Caco-2 (cell line): Measurements from ENCODE around the gene E2F8. TPM values are rescaled to one million over a fixed set of nuclear protein-coding genes. Genes with fewer than 3 reads are reported as not detected.
A peak's percentile ranks its signal among the peaks of the same experiment; 100 is the strongest.

Source experiments
- BruUV-seq: library from RNA; stranded (reverse); fragments of 400-500 nt; replicated peaks from 2 replicates; lab custom pipeline; 2021; lab: Mats Ljungman, UMichigan
- CTCF ChIA-PET: fragments of 300-600 bp; sonication (Branson Sonifier 250); formaldehyde crosslinking; loops from one replicate; lab custom pipeline; 2022; ENCODE audit warnings: antibody characterized with exemption; lab: Charles Lee
- POLR2A ChIA-PET: fragments of 300-600 bp; sonication (Branson Sonifier 250); formaldehyde crosslinking; loops from one replicate; lab custom pipeline; 2022; ENCODE audit warnings: antibody characterized with exemption; lab: Charles Lee
- DNase-seq, 2 experiments: peaks; one replicate each; pipeline versions ENCODE4 v3.0.0 to v3.0.0-alpha.2; 2020 to 2022
- H3K27me3 ChIP-seq: replicated peaks from 2 replicates; pipeline ENCODE4 v1.6.0; 2011; ENCODE audit warnings: low read length; ENCODE audit not compliant: control insufficient read depth, insufficient read depth
- H3K36me3 ChIP-seq: 2 replicates; pipeline ENCODE4 v1.5.1; 2011; ENCODE audit warnings: low read length; ENCODE audit not compliant: control insufficient read depth, insufficient read depth
- H3K4me1 ChIP-seq: fragments of 250-450 bp; sonication (Bioruptor Pico); 2 replicates; pipeline ENCODE4 v1.5.1; 2020; ENCODE audit warnings: mild to moderate bottlenecking
- H3K4me3 ChIP-seq: 2 replicates; pipeline ENCODE4 v1.5.1; 2011; ENCODE audit warnings: low read depth, mild to moderate bottlenecking, control low read depth, low read length
- H3K9me3 ChIP-seq: fragments of 250-450 bp; sonication (Bioruptor Pico); 2 replicates; pipeline ENCODE4 v1.5.1; 2020; ENCODE audit warnings: mild to moderate bottlenecking, moderate library complexity
- H3K27ac Mint-ChIP-seq: one replicate; pipeline ENCODE4 v1.8.0; 2022; ENCODE audit warnings: mixed read lengths; ENCODE audit not compliant: unreplicated experiment
- H3K27me3 Mint-ChIP-seq: one replicate; pipeline ENCODE4 v1.8.0; 2022; ENCODE audit warnings: mixed read lengths; ENCODE audit not compliant: insufficient read depth, unreplicated experiment
- H3K36me3 Mint-ChIP-seq: one replicate; pipeline ENCODE4 v1.8.0; 2022; ENCODE audit warnings: mild to moderate bottlenecking, mixed read lengths; ENCODE audit not compliant: insufficient read depth, unreplicated experiment
- H3K4me1 Mint-ChIP-seq: one replicate; pipeline ENCODE4 v1.8.0; 2022; ENCODE audit warnings: low read depth, mixed read lengths; ENCODE audit not compliant: unreplicated experiment
- H3K4me3 Mint-ChIP-seq: one replicate; pipeline ENCODE4 v1.8.0; 2022; ENCODE audit warnings: mild to moderate bottlenecking, moderate library complexity, mixed read lengths; ENCODE audit not compliant: unreplicated experiment
- H3K9me3 Mint-ChIP-seq: one replicate; pipeline ENCODE4 v1.8.0; 2022; ENCODE audit warnings: mixed read lengths; ENCODE audit not compliant: unreplicated experiment
- CTCF ChIP-seq, 2 experiments: fragments of 200-600 bp in 1 of 2; IDR thresholded peaks; 1 replicate in 1 of 2; 2 replicates in 1 of 2; pipeline versions ENCODE4 v1.5.1 to v1.8.0; 2011 to 2022; ENCODE audit warnings: antibody characterized with exemption in 1 of 2, control low read depth in 1 of 2, inconsistent platforms in 1 of 2, low read depth in 1 of 2, low read length in 1 of 2, mild to moderate bottlenecking in 1 of 2, moderate library complexity in 1 of 2; ENCODE audit not compliant: insufficient read depth in 1 of 2, severe bottlenecking in 1 of 2, unreplicated experiment in 1 of 2
- intact Hi-C: fragments of 100-400 bp; cut with micrococcal nuclease; formaldehyde crosslinking; loops from one replicate; pipeline ENCODE4 v1.10.0; 2022; ENCODE audit not compliant: unreplicated experiment
- total RNA-seq: library from RNA; stranded (reverse); gene quantifications from 2 replicates; pipeline ENCODE4 v1.2.3, GENCODE V29; 2022

E2F8 gene
- total RNA-seq, 1 experiment from 2014 or later, result 38.1 TPM

GRCh38 chr11:19181531-19182261 is 59.0 kb downstream of the E2F8 start:
- intact Hi-C loops, result no loop called here
- POLR2A ChIA-PET, result no interaction called here
- CTCF ChIA-PET, result no interaction called here
- no peak for DNase-seq
- H3K9me3 ChIP-seq, result no peaks in the 10 kb centered on the region
- peaks cover 6% of the 10 kb centered on the region for H3K36me3 Mint-ChIP-seq
- H3K27ac Mint-ChIP-seq, result no peak overlapping the region
- H3K4me1 Mint-ChIP-seq, result peaks cover 10% of the 10 kb centered on the region
- no peaks in the 10 kb centered on the region for H3K27me3 ChIP-seq
- no peaks in the 10 kb centered on the region for H3K36me3 ChIP-seq
- BruUV-seq, result no TSS peak
- no peak overlapping the region for H3K4me3 Mint-ChIP-seq
- peaks cover 9% of the 10 kb centered on the region for H3K4me1 ChIP-seq
- no peaks in the 10 kb centered on the region for H3K27me3 Mint-ChIP-seq
- peaks cover 9% of the 10 kb centered on the region for H3K9me3 Mint-ChIP-seq
- no peak overlapping the region for H3K4me3 ChIP-seq
- no peak for TF ChIP-seq CTCF (IDR thresholded peaks at IDR 0.05; ENCODE audit: insufficient read depth in 1 of 2, low read depth in 1 of 2, low read length in 1 of 2, severe bottlenecking in 1 of 2, unreplicated experiment in 1 of 2)

- H3K9me3 Mint-ChIP-seq, result no peaks in the 10 kb centered on the region
- H3K36me3 Mint-ChIP-seq, result peaks cover 30% of the 10 kb centered on the region
- no TSS peak for BruUV-seq
- Histone ChIP-seq H3K9me3 (no peaks in the 10 kb centered on the region), H3K27me3 (no peaks in the 10 kb centered on the region), H3K4me1 (peaks cover 17% of the 10 kb centered on the region), H3K4me3 (no peak overlapping the region), H3K36me3 (no peaks in the 10 kb centered on the region)
- H3K4me1 Mint-ChIP-seq, result peaks cover 20% of the 10 kb centered on the region
- no peak overlapping the region for H3K4me3 Mint-ChIP-seq
- no peak for TF ChIP-seq CTCF (IDR thresholded peaks at IDR 0.05; ENCODE audit: insufficient read depth in 1 of 2, low read depth in 1 of 2, low read length in 1 of 2, severe bottlenecking in 1 of 2, unreplicated experiment in 1 of 2)
- ChIA-PET POLR2A (no interaction called here), CTCF (no interaction called here)
- no peak overlapping the region for H3K27ac Mint-ChIP-seq
- DNase-seq, result peak; percentile 44
- intact Hi-C loops, result loop anchor here (1.0 to 5.0 kb wide), 2 partner anchors 45 to 66 kb away; partner anchors contain the start of gene E2F8
- no peaks in the 10 kb centered on the region for H3K27me3 Mint-ChIP-seq
Observed at GRCh38 chr11:19176629-19177186, 64.0 kb downstream of the E2F8 start.

Other genes with a start within 250 kb of the E2F8 start
- gene MRGPRX2, start 180.2 kb downstream of the E2F8 start, total RNA-seq, result not detected in 2 replicates
- gene ZDHHC13, start 123.8 kb downstream of the E2F8 start, total RNA-seq, result 21.4 and 21.8 TPM in 2 replicates
- gene CSRP3, start 39.0 kb downstream of the E2F8 start, total RNA-seq, result not detected in 2 replicates